Measurements from ENCODE around the gene GBX1. TPM values are rescaled to one million over a fixed set of nuclear protein-coding genes. Genes with fewer than 3 reads are reported as not detected.

Gene GBX1
- total RNA-seq, 3 donors from 2014 or later: not detected

DNA sequence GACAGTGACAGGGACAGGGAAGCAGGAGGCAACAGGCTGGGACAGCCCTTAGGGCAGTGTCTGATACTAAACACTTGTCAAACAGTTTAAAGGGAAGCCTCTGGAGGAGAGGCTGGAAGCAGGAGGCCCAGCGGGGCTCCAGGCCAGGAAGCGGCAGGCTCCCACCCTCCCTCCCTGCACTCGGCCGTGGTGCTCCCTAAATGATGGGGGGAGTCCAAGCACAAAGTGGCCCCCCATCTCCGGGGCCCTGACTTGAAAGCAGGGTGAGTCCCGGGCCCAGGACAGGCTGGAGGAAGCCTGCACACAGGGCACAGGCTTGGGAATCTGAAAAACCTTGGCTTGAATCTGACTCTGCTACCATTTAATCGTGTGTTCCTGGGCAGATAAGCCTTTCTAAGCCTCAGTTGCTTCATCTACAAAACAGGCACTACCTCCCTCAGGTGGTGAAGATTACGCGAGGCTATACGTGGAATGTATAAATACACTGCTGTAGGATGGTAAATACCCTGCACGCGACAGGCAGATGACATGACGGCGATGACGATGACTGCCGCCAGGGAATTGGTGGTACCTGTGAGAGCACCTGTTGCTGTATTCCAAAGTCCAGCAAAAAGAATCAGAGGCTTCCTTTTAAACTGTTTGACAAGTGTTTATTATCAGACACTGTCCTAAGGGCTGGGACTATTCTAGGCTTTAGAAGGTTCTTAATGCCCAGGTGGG lies 34.1 kb downstream of the GBX1 start:
- Histone ChIP-seq H3K36me3 (peaks cover 7% of the 10 kb centered on the region), H3K27me3 (no peaks in the 10 kb centered on the region), H3K27ac (no peak overlapping the region), H3K4me3 (no peak overlapping the region), H3K4me1 (no peaks in the 10 kb centered on the region), H3K9me3 (no peaks in the 10 kb centered on the region)
- no peak for DNase-seq (ENCODE audit: low spot score in 2 of 2)
- intact Hi-C loops (cut with DNase I; ENCODE audit: low total_unique reads): no loop called here
- TF ChIP-seq POLR2AphosphoS5 (IDR thresholded peaks at IDR 0.05): no peak
- no peak for TF ChIP-seq POLR2A (IDR thresholded peaks at IDR 0.05)
- TF ChIP-seq, protein P1, sequence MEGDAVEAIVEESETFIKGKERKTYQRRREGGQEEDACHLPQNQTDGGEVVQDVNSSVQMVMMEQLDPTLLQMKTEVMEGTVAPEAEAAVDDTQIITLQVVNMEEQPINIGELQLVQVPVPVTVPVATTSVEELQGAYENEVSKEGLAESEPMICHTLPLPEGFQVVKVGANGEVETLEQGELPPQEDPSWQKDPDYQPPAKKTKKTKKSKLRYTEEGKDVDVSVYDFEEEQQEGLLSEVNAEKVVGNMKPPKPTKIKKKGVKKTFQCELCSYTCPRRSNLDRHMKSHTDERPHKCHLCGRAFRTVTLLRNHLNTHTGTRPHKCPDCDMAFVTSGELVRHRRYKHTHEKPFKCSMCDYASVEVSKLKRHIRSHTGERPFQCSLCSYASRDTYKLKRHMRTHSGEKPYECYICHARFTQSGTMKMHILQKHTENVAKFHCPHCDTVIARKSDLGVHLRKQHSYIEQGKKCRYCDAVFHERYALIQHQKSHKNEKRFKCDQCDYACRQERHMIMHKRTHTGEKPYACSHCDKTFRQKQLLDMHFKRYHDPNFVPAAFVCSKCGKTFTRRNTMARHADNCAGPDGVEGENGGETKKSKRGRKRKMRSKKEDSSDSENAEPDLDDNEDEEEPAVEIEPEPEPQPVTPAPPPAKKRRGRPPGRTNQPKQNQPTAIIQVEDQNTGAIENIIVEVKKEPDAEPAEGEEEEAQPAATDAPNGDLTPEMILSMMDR (IDR thresholded peaks at IDR 0.05): no peak

DNA sequence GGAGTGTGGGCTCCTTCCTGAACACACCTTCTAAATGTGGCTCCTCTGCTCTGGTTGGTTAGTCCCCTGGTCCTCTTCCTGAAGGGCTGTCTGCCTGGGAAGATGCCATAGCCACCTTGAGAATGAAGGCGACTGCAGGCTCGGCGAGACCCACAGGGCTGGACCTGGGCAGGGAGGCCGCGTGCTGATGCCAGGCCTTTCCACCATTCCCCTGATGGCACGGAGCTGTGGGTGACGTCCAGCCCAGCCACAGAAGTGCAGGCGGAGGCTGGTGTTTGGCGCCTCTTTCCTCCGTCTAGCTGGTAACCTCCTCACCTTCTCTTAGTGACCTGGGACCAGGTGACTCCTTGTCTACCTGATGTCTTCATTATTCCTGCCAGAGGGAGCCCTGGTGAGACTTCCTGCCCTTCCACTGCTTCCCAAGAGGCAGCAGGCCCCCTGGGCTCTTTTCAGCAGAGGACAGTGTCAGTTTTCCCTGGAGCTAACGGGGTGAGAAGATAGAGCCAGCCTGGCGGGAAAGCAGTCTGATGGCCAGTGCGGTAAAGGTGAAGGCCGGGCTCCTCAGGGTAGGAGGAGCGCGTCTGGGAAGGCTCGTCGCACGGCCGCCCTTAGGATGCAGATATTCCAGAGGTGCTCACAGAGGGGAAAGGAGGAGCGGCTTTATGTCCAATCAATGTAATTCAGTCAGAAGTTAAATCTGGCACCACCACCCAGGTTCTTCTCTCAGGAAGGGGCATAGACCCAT lies 34.9 kb downstream of the GBX1 start:
- Histone ChIP-seq H3K36me3 (peaks cover 7% of the 10 kb centered on the region), H3K4me1 (no peaks in the 10 kb centered on the region), H3K4me3 (no peak overlapping the region), H3K9me3 (no peaks in the 10 kb centered on the region), H3K27me3 (no peaks in the 10 kb centered on the region), H3K27ac (no peak overlapping the region)
- DNase-seq (ENCODE audit: low spot score in 2 of 2): no peak
- TF ChIP-seq, protein P1 (IDR thresholded peaks at IDR 0.05): no peak
- no peak for TF ChIP-seq POLR2AphosphoS5 (IDR thresholded peaks at IDR 0.05)
- TF ChIP-seq POLR2A (IDR thresholded peaks at IDR 0.05): no peak
- intact Hi-C loops (cut with DNase I; ENCODE audit: low total_unique reads): loop anchor here (1.0 kb wide), 1 partner anchor 50 kb away; no protein-coding TSS in a partner anchor

DNA sequence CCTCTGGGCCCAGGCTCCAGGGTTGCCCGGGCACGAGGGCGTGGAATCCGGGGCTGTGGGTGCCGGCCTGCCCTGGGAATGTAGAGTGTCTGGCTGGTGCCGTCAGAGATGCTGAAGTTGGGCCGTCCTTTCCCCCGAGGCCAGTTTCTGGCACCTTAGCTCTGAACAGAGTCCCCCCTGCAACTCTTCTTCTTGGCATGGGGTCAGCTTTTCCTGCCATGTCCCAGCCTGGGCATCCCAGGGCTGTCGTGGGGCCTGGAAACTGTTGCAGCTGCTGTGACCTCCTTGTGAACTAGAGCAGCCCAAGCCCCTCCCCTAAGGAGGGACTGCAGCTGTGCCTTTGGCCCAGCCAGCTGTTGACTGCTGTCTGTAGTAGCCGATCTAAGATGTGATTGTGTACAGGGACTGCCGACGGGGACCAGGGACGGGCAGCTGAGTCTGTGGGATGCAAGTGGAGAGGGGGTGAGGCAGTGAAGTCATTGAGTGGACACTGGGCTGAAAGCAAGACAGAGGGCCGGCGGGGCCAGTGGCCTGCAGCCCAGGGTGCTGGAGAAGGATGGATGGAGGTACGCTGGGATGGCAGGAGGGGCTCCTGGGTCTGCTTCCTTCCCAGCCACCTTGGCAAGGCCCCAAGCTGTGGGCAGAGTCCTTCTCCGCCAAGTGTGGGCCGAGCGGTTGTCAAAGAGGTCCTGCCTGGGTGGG lies 35.8 kb downstream of the GBX1 start:
- intact Hi-C loops (cut with DNase I; ENCODE audit: low total_unique reads): loop anchor here (1.0 kb wide), 1 partner anchor 51 kb away; no protein-coding TSS in a partner anchor

DNA sequence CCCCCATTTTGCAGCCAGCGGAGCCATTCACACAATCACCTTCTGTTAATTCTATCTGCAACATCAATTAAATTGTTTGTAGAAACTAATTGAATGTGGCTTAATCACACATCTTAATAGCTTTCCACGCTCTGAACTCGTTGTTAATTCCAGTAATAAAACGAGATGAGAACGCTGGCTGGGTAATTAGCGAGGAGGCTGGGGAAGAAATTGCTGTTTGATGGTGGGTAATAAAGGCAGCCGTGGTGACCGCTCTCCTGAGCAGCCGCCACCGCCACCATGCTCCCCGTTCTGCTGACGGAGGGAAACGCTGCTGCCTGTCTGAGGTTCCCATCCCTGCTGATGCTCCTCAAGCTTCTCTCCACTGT lies 36.3 kb downstream of the GBX1 start:
- no peaks in the 10 kb centered on the region for H3K9me3 ChIP-seq
- H3K27me3 ChIP-seq: no peaks in the 10 kb centered on the region
- H3K4me3 ChIP-seq: no peak overlapping the region
- no peak overlapping the region for H3K27ac ChIP-seq
- no peak for DNase-seq (ENCODE audit: low spot score in 2 of 2)
- H3K36me3 ChIP-seq: peaks cover 5% of the 10 kb centered on the region
- intact Hi-C loops (cut with DNase I; ENCODE audit: low total_unique reads): no loop called here
- no peaks in the 10 kb centered on the region for H3K4me1 ChIP-seq
- TF ChIP-seq, protein P1 (IDR thresholded peaks at IDR 0.05): no peak
- TF ChIP-seq POLR2A (IDR thresholded peaks at IDR 0.05) (no peak), POLR2AphosphoS5 (IDR thresholded peaks at IDR 0.05) (no peak)

More for the DNA sequence above, 35.8 kb downstream of the GBX1 start:
- TF ChIP-seq, protein P1 (IDR thresholded peaks at IDR 0.05): no peak
- TF ChIP-seq POLR2A (IDR thresholded peaks at IDR 0.05): no peak
- TF ChIP-seq POLR2AphosphoS5 (IDR thresholded peaks at IDR 0.05): no peak
- H3K4me3 ChIP-seq: no peak overlapping the region
- H3K4me1 ChIP-seq: no peaks in the 10 kb centered on the region
- peaks cover 7% of the 10 kb centered on the region for H3K36me3 ChIP-seq
- H3K9me3 ChIP-seq: no peaks in the 10 kb centered on the region
- no peak for DNase-seq (ENCODE audit: low spot score in 2 of 2)
- H3K27ac ChIP-seq: no peak overlapping the region
- H3K27me3 ChIP-seq: no peaks in the 10 kb centered on the region

Data from breast epithelium (tissue), 4 donors.